Neural progenitor cell (in vitro differentiated cells): ENCODE measurements around the gene OR4M1. TPM values are rescaled to one million over a fixed set of nuclear protein-coding genes. Genes with fewer than 3 reads are reported as not detected.
"Not testable (repeated sequence)": the region's sequence is repeated elsewhere in the genome, so short reads cannot be mapped to it uniquely, and the experiment has no call there.

Experiments used
- DNase-seq: peaks from one replicate; pipeline ENCODE4 v3.0.0-alpha.2; 2016; ENCODE audit warnings: low spot score
- H2AFZ ChIP-seq: fragments of 200-600 bp; sonication (generic); replicated peaks from 2 replicates; pipeline ENCODE4 v1.6.1; 2016; ENCODE audit warnings: antibody characterized with exemption
- H3F3A ChIP-seq: fragments of 200-600 bp; sonication (generic); 2 replicates; pipeline ENCODE4 v1.6.1; 2016; ENCODE audit warnings: antibody characterized with exemption, low read depth
- H3K27ac ChIP-seq: fragments of 200-600 bp; sonication (generic); 2 replicates; pipeline ENCODE4 v1.5.1; 2016; ENCODE audit warnings: mild to moderate bottlenecking
- H3K27me3 ChIP-seq: fragments of 200-600 bp; sonication (generic); 2 replicates; pipeline ENCODE4 v1.6.1; 2016; ENCODE audit warnings: mild to moderate bottlenecking, moderate library complexity
- H3K36me3 ChIP-seq: fragments of 200-600 bp; sonication (generic); 2 replicates; pipeline ENCODE4 v1.5.1; 2016
- H3K4me1 ChIP-seq: fragments of 200-600 bp; sonication (generic); 2 replicates; pipeline ENCODE4 v1.6.1; 2016; ENCODE audit warnings: mixed run types
- H3K4me2 ChIP-seq: fragments of 200-600 bp; sonication (generic); 2 replicates; pipeline ENCODE4 v1.6.1; 2016
- H3K4me3 ChIP-seq: fragments of 200-600 bp; sonication (generic); 2 replicates; pipeline ENCODE4 v1.5.1; 2016
- H3K79me2 ChIP-seq: fragments of 200-600 bp; sonication (generic); 2 replicates; pipeline ENCODE4 v1.6.1; 2016; ENCODE audit warnings: low read depth
- H3K9ac ChIP-seq: fragments of 200-600 bp; sonication (generic); 2 replicates; pipeline ENCODE4 v1.6.1; 2016
- H3K9me3 ChIP-seq: fragments of 200-600 bp; sonication (generic); 2 replicates; pipeline ENCODE4 v1.5.1; 2016; ENCODE audit warnings: low read depth
- H4K20me1 ChIP-seq: fragments of 200-600 bp; sonication (generic); 2 replicates; pipeline ENCODE4 v1.6.1; 2016; ENCODE audit warnings: low read depth
- H3K27ac Mint-ChIP-seq: 3 replicates; pipeline ENCODE4 v1.8.0; 2021; ENCODE audit warnings: mixed read lengths
- H3K27me3 Mint-ChIP-seq: 2 replicates; pipeline ENCODE4 v1.8.0; 2022; ENCODE audit warnings: low read depth, mild to moderate bottlenecking, inconsistent platforms, moderate library complexity, mixed read lengths; ENCODE audit not compliant: insufficient read depth
- H3K36me3 Mint-ChIP-seq: 3 replicates; pipeline ENCODE4 v1.8.0; 2021; ENCODE audit warnings: mixed read lengths
- H3K4me1 Mint-ChIP-seq: 3 replicates; pipeline ENCODE4 v1.8.0; 2021; ENCODE audit warnings: mixed read lengths
- H3K4me3 Mint-ChIP-seq: 3 replicates; pipeline ENCODE4 v1.8.0; 2021; ENCODE audit warnings: mild to moderate bottlenecking, moderate library complexity, mixed read lengths
- H3K9me3 Mint-ChIP-seq: 3 replicates; pipeline ENCODE4 v1.8.0; 2020; ENCODE audit warnings: mixed read lengths
- CTCF ChIP-seq: fragments of 200-600 bp; sonication (generic); IDR thresholded peaks from 2 replicates; pipeline ENCODE4 v1.5.1; 2017; ENCODE audit warnings: antibody characterized with exemption, mild to moderate bottlenecking
- EZH2 ChIP-seq: fragments of 200-600 bp; sonication (generic); IDR thresholded peaks from 2 replicates; pipeline ENCODE4 v1.6.1; 2017; ENCODE audit warnings: antibody characterized with exemption, mild to moderate bottlenecking, moderate library complexity
- EZH2phosphoT487 ChIP-seq: fragments of 200-600 bp; sonication (generic); IDR thresholded peaks from 2 replicates; pipeline ENCODE4 v1.6.1; 2017; ENCODE audit warnings: antibody characterized with exemption
- total RNA-seq: library from RNA; depleted of rRNA; stranded (reverse); fragments of >200 nt; gene quantifications from 2 replicates; pipeline ENCODE4 v1.2.3, GENCODE V29; 2015; ENCODE audit warnings: low replicate concordance

OR4M1 gene
- total RNA-seq, 1 donor from 2014 or later: not detected

- Mint-ChIP-seq H3K36me3 (no peaks in the 10 kb centered on the region), H3K27me3 (no peaks in the 10 kb centered on the region), H3K9me3 (peaks cover 40% of the 10 kb centered on the region), H3K27ac (no peak within 1 kb of the TSS), H3K4me1 (no peaks in the 10 kb centered on the region), H3K4me3 (no peak within 1 kb of the TSS)
- Histone ChIP-seq H3K27ac (no peak within 1 kb of the TSS), H2AFZ (no peak within 1 kb of the TSS), H3K4me3 (no peak within 1 kb of the TSS), H3F3A (no peaks in the 10 kb centered on the region), H3K4me2 (no peak within 1 kb of the TSS), H3K36me3 (peaks cover 10% of the 10 kb centered on the region), H3K9me3 (peaks cover 98% of the 10 kb centered on the region), H3K4me1 (no peaks in the 10 kb centered on the region), H3K9ac (no peak within 1 kb of the TSS), H3K27me3 (no peaks in the 10 kb centered on the region), H4K20me1 (no peaks in the 10 kb centered on the region), H3K79me2 (no peaks in the 10 kb centered on the region)
- TF ChIP-seq EZH2phosphoT487: no peak
- TF ChIP-seq CTCF: no peak
- no peak for TF ChIP-seq EZH2
- DNase-seq: no peak
Measured at GRCh38 chr14:19743256-19743655, 30.0 kb upstream of the OR4M1 start, which contains the start of gene OR4Q3. Gene OR4Q3, plus strand, starts transcription at chr14:19743571.

- DNase-seq, H3K36me3 Mint-ChIP-seq, H3K4me1 ChIP-seq, H3F3A ChIP-seq, H3K27ac Mint-ChIP-seq, H3K36me3 ChIP-seq, H3K4me1 Mint-ChIP-seq, H3K4me3 Mint-ChIP-seq, H3K9ac ChIP-seq, H3K79me2 ChIP-seq, H3K27ac ChIP-seq, H3K4me3 ChIP-seq, H3K4me2 ChIP-seq, H3K27me3 Mint-ChIP-seq, H2AFZ ChIP-seq, H3K27me3 ChIP-seq, H4K20me1 ChIP-seq: not testable (repeated sequence)
- peaks cover 90% of the 10 kb centered on the region for H3K9me3 ChIP-seq
- peaks cover 28% of the 10 kb centered on the region for H3K9me3 Mint-ChIP-seq
Measured at GRCh38 chr14:19752316-19752715, 21.0 kb upstream of the OR4M1 start.

GRCh38 chr14:19754172-19754571 lies 19.1 kb upstream of the OR4M1 start:
- H3K27ac Mint-ChIP-seq: no peak overlapping the region
- H3K36me3 ChIP-seq: no peaks in the 10 kb centered on the region
- H3K36me3 Mint-ChIP-seq: no peaks in the 10 kb centered on the region
- no peaks in the 10 kb centered on the region for H3K27me3 ChIP-seq
- H3K4me3 Mint-ChIP-seq: no peak overlapping the region
- peaks cover 88% of the 10 kb centered on the region for H3K9me3 ChIP-seq
- H3K27me3 Mint-ChIP-seq: no peaks in the 10 kb centered on the region
- H3K27ac ChIP-seq: no peak overlapping the region
- H2AFZ ChIP-seq: no peak overlapping the region
- no peak overlapping the region for H3K4me2 ChIP-seq
- no peak overlapping the region for H3K4me3 ChIP-seq
- H3K9ac ChIP-seq: no peak overlapping the region
- peaks cover 32% of the 10 kb centered on the region for H3K9me3 Mint-ChIP-seq
- H3K79me2 ChIP-seq: no peaks in the 10 kb centered on the region
- no peak for DNase-seq
- H3K4me1 Mint-ChIP-seq: no peaks in the 10 kb centered on the region
- TF ChIP-seq EZH2phosphoT487 (no peak), EZH2 (no peak), CTCF (no peak)
- H3F3A ChIP-seq: no peaks in the 10 kb centered on the region
- H3K4me1 ChIP-seq: no peaks in the 10 kb centered on the region
- no peaks in the 10 kb centered on the region for H4K20me1 ChIP-seq

- H3K27me3 ChIP-seq, H3K79me2 ChIP-seq, H3K36me3 Mint-ChIP-seq, H3K36me3 ChIP-seq, H3K4me2 ChIP-seq, H2AFZ ChIP-seq, H3K4me3 ChIP-seq, DNase-seq, H3F3A ChIP-seq, H3K4me3 Mint-ChIP-seq, H3K27ac Mint-ChIP-seq, H3K4me1 ChIP-seq, H3K27me3 Mint-ChIP-seq, H3K4me1 Mint-ChIP-seq, H3K9ac ChIP-seq, H3K27ac ChIP-seq, H4K20me1 ChIP-seq: not testable (repeated sequence)
- H3K9me3 Mint-ChIP-seq: peaks cover 60% of the 10 kb centered on the region
- H3K9me3 ChIP-seq: peaks cover 87% of the 10 kb centered on the region
Measured at GRCh38 chr14:19771491-19771890, 1.8 kb upstream of the OR4M1 start.
